Gastrocnemius medialis (tissue), 4 donors: Measurements from ENCODE around the gene EZR. TPM values are rescaled to one million over a fixed set of nuclear protein-coding genes. Genes with fewer than 3 reads are reported as not detected.

ENCODE experiments used
- ATAC-seq, 2 donors: fragments of 150-250 bp; one replicate each; pipeline ENCODE4 v1.9.1; 2016
- DNase-seq, 2 donors: peaks; one replicate each; pipeline ENCODE4 v3.0.0-alpha.2; 2019
- H3K27ac ChIP-seq, 4 donors: fragments of 200-600 bp; sonication (generic); 1 replicate in 1 of 4; 2 replicates in 3 of 4; pipeline ENCODE4 v1.5.1; 2016 to 2018; ENCODE audit warnings: mild to moderate bottlenecking in 2 of 4, moderate library complexity in 1 of 4
- H3K27me3 ChIP-seq, 3 donors: fragments of 200-600 bp; sonication (generic) in 2 of 3; 1 replicate in 1 of 3; 2 replicates in 2 of 3; pipeline versions ENCODE4 v1.5.1 to v1.6.0; 2016 to 2019; ENCODE audit warnings: mild to moderate bottlenecking in 1 of 3, moderate library complexity in 1 of 3
- H3K36me3 ChIP-seq, 2 donors: fragments of 200-600 bp; sonication (generic) in 1 of 2; one replicate each; pipeline ENCODE4 v1.5.1; 2017 to 2018
- H3K4me1 ChIP-seq, 2 donors: fragments of 200-600 bp; sonication (generic) in 1 of 2; one replicate each; pipeline ENCODE4 v1.5.1; 2016 to 2017; ENCODE audit warnings: mild to moderate bottlenecking in 2 of 2
- H3K4me3 ChIP-seq, 4 donors: fragments of 200-600 bp; sonication (generic) in 3 of 4; 1 replicate in 1 of 4; 2 replicates in 3 of 4; pipeline ENCODE4 v1.5.1; 2016 to 2019; ENCODE audit warnings: mild to moderate bottlenecking in 2 of 4
- H3K9me3 ChIP-seq, 3 donors: fragments of 200-600 bp; sonication (generic) in 2 of 3; 1 replicate in 1 of 3; 2 replicates in 2 of 3; pipeline ENCODE4 v1.5.1; 2016 to 2019
- CTCF ChIP-seq, 5 experiments: fragments of 450-650 bp in 3 of 5; fragments of 200-600 bp in 2 of 5; sonication (generic) in 2 of 5; IDR thresholded peaks in 4 of 5; conservative IDR thresholded peaks in 1 of 5; 1 replicate in 4 of 5; 2 replicates in 1 of 5; pipeline ENCODE4 v1.5.1; 2016 to 2019; ENCODE audit warnings: antibody characterized with exemption in 5 of 5, mild to moderate bottlenecking in 3 of 5, moderate library complexity in 3 of 5
- POLR2A ChIP-seq, 2 donors: fragments of 450-650 bp; IDR thresholded peaks; one replicate each; pipeline ENCODE4 v1.6.1; 2017; ENCODE audit warnings: antibody characterized with exemption in 2 of 2, mild to moderate bottlenecking in 2 of 2, moderate library complexity in 2 of 2
- in situ Hi-C, 4 donors: fragments of 200-750 bp; cut with MboI; loops; one replicate each; pipeline versions ENCODE4 v1.15.0 to v1.8.0; 2017; ENCODE audit warnings: low sequenced_read_pairs in 4 of 4
- intact Hi-C: fragments of 100-400 bp; cut with DNase I; formaldehyde crosslinking; loops from one replicate; pipeline ENCODE4 v1.15.1; 2023; ENCODE audit warnings: low total_unique reads
- total RNA-seq, 4 donors: library from RNA; depleted of rRNA; stranded (reverse); fragments of >200 nt; gene quantifications; one replicate each; pipeline versions ENCODE4 v1.1.0 to v1.2.3, GENCODE V29; 2016

The EZR gene
- total RNA-seq, 4 donors from 2014 or later = 18.1 to 54.1 (median 33.6) TPM

GRCh38 chr6:158789115-158789917, 29.9 kb downstream of the EZR start:
- ATAC-seq (no peak), DNase-seq (no peak)
- in situ Hi-C loops (no loop called here), intact Hi-C loops (no loop called here)
- Histone ChIP-seq H3K4me3 (no peak overlapping the region), H3K9me3 (no peaks in the 10 kb centered on the region), H3K27me3 (no peaks in the 10 kb centered on the region), H3K27ac (no peak overlapping the region), H3K4me1 (peaks cover 0 to 7% of the 10 kb centered on the region in 2 donors), H3K36me3 (peaks cover 0 to 16% of the 10 kb centered on the region in 2 donors)
- no peak for TF ChIP-seq POLR2A (IDR thresholded peaks at IDR 0.05)
- no peak for TF ChIP-seq CTCF (IDR thresholded peaks at IDR 0.05 in 4 of 5, conservative IDR thresholded peaks at IDR 0.05 in 1 of 5)

GRCh38 chr6:158787395-158787794, 31.8 kb downstream of the EZR start:
- H3K4me3 ChIP-seq = no peak overlapping the region
- no peak for ATAC-seq
- no peaks in the 10 kb centered on the region for H3K9me3 ChIP-seq
- intact Hi-C loops (no loop called here), in situ Hi-C loops (no loop called here)
- H3K36me3 ChIP-seq = peaks cover 0 to 35% of the 10 kb centered on the region in 2 donors
- H3K4me1 ChIP-seq = peaks cover 0 to 7% of the 10 kb centered on the region in 2 donors
- DNase-seq = no peak
- TF ChIP-seq CTCF (IDR thresholded peaks at IDR 0.05 in 4 of 5, conservative IDR thresholded peaks at IDR 0.05 in 1 of 5) (no peak), POLR2A (IDR thresholded peaks at IDR 0.05) (no peak)
- no peak overlapping the region for H3K27ac ChIP-seq
- H3K27me3 ChIP-seq = no peaks in the 10 kb centered on the region

- no peak for ATAC-seq
- TF ChIP-seq POLR2A (IDR thresholded peaks at IDR 0.05) (no peak), CTCF (IDR thresholded peaks at IDR 0.05 in 4 of 5, conservative IDR thresholded peaks at IDR 0.05 in 1 of 5) (no peak)
- in situ Hi-C loops = no loop called here
Measured at GRCh38 chr6:158786645-158787304, 32.4 kb downstream of the EZR start.

GRCh38 chr6:158785036-158785435, 34.1 kb downstream of the EZR start:
- Histone ChIP-seq H3K36me3 (peaks cover 0 to 48% of the 10 kb centered on the region in 2 donors), H3K27me3 (no peaks in the 10 kb centered on the region), H3K4me1 (no peaks in the 10 kb centered on the region), H3K27ac (no peak overlapping the region), H3K9me3 (no peaks in the 10 kb centered on the region), H3K4me3 (no peak overlapping the region)
- in situ Hi-C loops = no loop called here
- ATAC-seq (no peak), DNase-seq (no peak)
- TF ChIP-seq POLR2A (IDR thresholded peaks at IDR 0.05) = no peak
- intact Hi-C loops = no loop called here

More at GRCh38 chr6:158786645-158787304, 32.4 kb downstream of the EZR start:
- Histone ChIP-seq H3K4me1 (peaks cover 0 to 7% of the 10 kb centered on the region in 2 donors), H3K9me3 (no peaks in the 10 kb centered on the region), H3K27ac (no peak overlapping the region), H3K27me3 (no peaks in the 10 kb centered on the region), H3K4me3 (no peak overlapping the region), H3K36me3 (peaks cover 0 to 38% of the 10 kb centered on the region in 2 donors)
- no peak for DNase-seq
- intact Hi-C loops = no loop called here

- no peak for DNase-seq
- Histone ChIP-seq H3K36me3 (peaks cover 0 to 48% of the 10 kb centered on the region in 2 donors), H3K4me3 (no peak overlapping the region), H3K27ac (no peak overlapping the region), H3K4me1 (no peaks in the 10 kb centered on the region), H3K9me3 (no peaks in the 10 kb centered on the region), H3K27me3 (no peaks in the 10 kb centered on the region)
- in situ Hi-C loops (no loop called here), intact Hi-C loops (no loop called here)
- no peak for ATAC-seq
- TF ChIP-seq POLR2A (IDR thresholded peaks at IDR 0.05) = no peak
- TF ChIP-seq CTCF (IDR thresholded peaks at IDR 0.05 in 4 of 5, conservative IDR thresholded peaks at IDR 0.05 in 1 of 5) = no peak
Measured at GRCh38 chr6:158784505-158784904, 34.7 kb downstream of the EZR start.
